Neural crest cell (in vitro differentiated cells): Measurements from ENCODE around the gene PTGS1. TPM values are rescaled to one million over a fixed set of nuclear protein-coding genes. Genes with fewer than 3 reads are reported as not detected.

ENCODE experiments used
- DNase-seq: peaks from one replicate; pipeline ENCODE4 v3.0.0; 2021; ENCODE audit warnings: low read depth, mixed read lengths, low spot score
- H3K27ac Mint-ChIP-seq: one replicate; pipeline ENCODE4 v1.8.0; 2021; ENCODE audit warnings: mild to moderate bottlenecking, mixed read lengths; ENCODE audit not compliant: unreplicated experiment
- H3K27me3 Mint-ChIP-seq: 2 replicates; pipeline ENCODE4 v1.8.0; 2021; ENCODE audit warnings: low read depth, mild to moderate bottlenecking, mixed read lengths
- H3K36me3 Mint-ChIP-seq: 2 replicates; pipeline ENCODE4 v1.8.0; 2021; ENCODE audit warnings: low read depth, mild to moderate bottlenecking, mixed read lengths
- H3K4me1 Mint-ChIP-seq: 2 replicates; pipeline ENCODE4 v1.8.0; 2021; ENCODE audit warnings: mixed read lengths
- H3K4me3 Mint-ChIP-seq: one replicate; pipeline ENCODE4 v1.8.0; 2021; ENCODE audit warnings: mild to moderate bottlenecking, mixed read lengths
- H3K9me3 Mint-ChIP-seq: 2 replicates; pipeline ENCODE4 v1.8.0; 2021; ENCODE audit warnings: mixed read lengths
- CTCF ChIP-seq: fragments of 200-600 bp; sonication (generic); conservative IDR thresholded peaks from 2 replicates; pipeline ENCODE4 v1.5.0; 2021; ENCODE audit warnings: antibody characterized with exemption, mild to moderate bottlenecking
- total RNA-seq: library from RNA; stranded (reverse); gene quantifications from 2 replicates; pipeline ENCODE4 v1.2.1, GENCODE V29; 2021

The PTGS1 gene
- total RNA-seq, 1 donor from 2014 or later: 0.37 TPM

GRCh38 chr9:122397749-122398148 lies 26.9 kb downstream of the PTGS1 start:
- H3K9me3 Mint-ChIP-seq: peaks cover 2% of the 10 kb centered on the region
- no peak overlapping the region for H3K4me3 Mint-ChIP-seq
- H3K36me3 Mint-ChIP-seq: no peaks in the 10 kb centered on the region
- TF ChIP-seq CTCF: no peak
- H3K27ac Mint-ChIP-seq: no peak overlapping the region
- H3K4me1 Mint-ChIP-seq: no peaks in the 10 kb centered on the region
- DNase-seq: no peak
- H3K27me3 Mint-ChIP-seq: peaks cover 52% of the 10 kb centered on the region

GRCh38 chr9:122398371-122398924 lies 27.6 kb downstream of the PTGS1 start:
- Mint-ChIP-seq H3K4me3 (no peak overlapping the region), H3K27me3 (peaks cover 50% of the 10 kb centered on the region), H3K27ac (no peak overlapping the region), H3K36me3 (no peaks in the 10 kb centered on the region), H3K9me3 (peaks cover 2% of the 10 kb centered on the region), H3K4me1 (no peaks in the 10 kb centered on the region)
- no peak for DNase-seq
- no peak for TF ChIP-seq CTCF

GRCh38 chr9:122401896-122402295 lies 31.1 kb downstream of the PTGS1 start:
- no peaks in the 10 kb centered on the region for H3K4me1 Mint-ChIP-seq
- H3K27ac Mint-ChIP-seq: no peak overlapping the region
- peaks cover 7% of the 10 kb centered on the region for H3K9me3 Mint-ChIP-seq
- DNase-seq: no peak
- no peak for TF ChIP-seq CTCF
- no peaks in the 10 kb centered on the region for H3K36me3 Mint-ChIP-seq
- peaks cover 50% of the 10 kb centered on the region for H3K27me3 Mint-ChIP-seq
- H3K4me3 Mint-ChIP-seq: no peak overlapping the region

- no peak overlapping the region for H3K4me3 Mint-ChIP-seq
- TF ChIP-seq CTCF: no peak
Observed at GRCh38 chr9:122402403-122402871, 31.6 kb downstream of the PTGS1 start.

GRCh38 chr9:122402874-122403273 lies 32.0 kb downstream of the PTGS1 start:
- H3K27me3 Mint-ChIP-seq: peaks cover 57% of the 10 kb centered on the region
- H3K4me3 Mint-ChIP-seq: no peak overlapping the region
- peaks cover 7% of the 10 kb centered on the region for H3K9me3 Mint-ChIP-seq
- TF ChIP-seq CTCF: no peak
- no peaks in the 10 kb centered on the region for H3K4me1 Mint-ChIP-seq
- H3K27ac Mint-ChIP-seq: no peak overlapping the region
- no peaks in the 10 kb centered on the region for H3K36me3 Mint-ChIP-seq
- no peak for DNase-seq

More at GRCh38 chr9:122402403-122402871, 31.6 kb downstream of the PTGS1 start:
- H3K27me3 Mint-ChIP-seq: peaks cover 54% of the 10 kb centered on the region
- no peaks in the 10 kb centered on the region for H3K36me3 Mint-ChIP-seq
- no peak overlapping the region for H3K27ac Mint-ChIP-seq
- DNase-seq: no peak
- H3K9me3 Mint-ChIP-seq: peaks cover 7% of the 10 kb centered on the region
- no peaks in the 10 kb centered on the region for H3K4me1 Mint-ChIP-seq
